ENCODE results near the gene ELOB. TPM values are rescaled to one million over a fixed set of nuclear protein-coding genes. Genes with fewer than 3 reads are reported as not detected.

Gene ELOB
- polyA plus RNA-seq, 1 of the 3 experiments (the other 2 are of a cell fraction): 329 TPM

GRCh38 chr16:2745961-2746360, 31.1 kb downstream of the ELOB start:
- TF ChIP-seq SIN3A (IDR thresholded peaks at IDR 0.05; ENCODE audit: borderline replicate concordance, low read depth, low read length) (no peak), FOXJ3 (CRISPR knock-in tag; IDR thresholded peaks at IDR 0.05) (no peak), FOXM1 (IDR thresholded peaks at IDR 0.05; ENCODE audit: low read depth) (no peak), POLR2AphosphoS5 (IDR thresholded peaks at IDR 0.05; ENCODE audit: low read depth, low read length) (no peak), RFX5 (IDR thresholded peaks at IDR 0.05; ENCODE audit: low read length) (no peak)
- Histone ChIP-seq H3K27ac (ENCODE audit: low read depth in 2 of 2, low read length in 1 of 2) (no peak overlapping the region), H3K9me3 (no peaks in the 10 kb centered on the region), H2AFZ (ENCODE audit: low read depth) (no peak overlapping the region), H3K4me3 (ENCODE audit: low read depth in 2 of 2, low read length in 1 of 2) (no peak overlapping the region), H3K79me2 (ENCODE audit: insufficient read depth) (peaks cover 5% of the 10 kb centered on the region; the same call in 1 of the 2 replicates), H3K27me3 (ENCODE audit: insufficient read depth) (no peaks in the 10 kb centered on the region), H3K9ac (no peak overlapping the region), H3K4me1 (ENCODE audit: control insufficient read depth in 1 of 2, insufficient read depth in 2 of 2, low read depth in 1 of 2, low read length in 1 of 2) (peaks cover 0 to 3% of the 10 kb centered on the region in 2 experiments; a peak in 1 of 4 replicates), H3K36me3 (replicated peaks in 1 of 2; ENCODE audit: control insufficient read depth in 1 of 2, insufficient read depth in 2 of 2, low read length in 1 of 2) (no peaks in the 10 kb centered on the region), H3F3A (replicated peaks; ENCODE audit: insufficient read depth) (no peaks in the 10 kb centered on the region), H3K9me2 (no peaks in the 10 kb centered on the region), H3K4me2 (no peak overlapping the region), H4K20me1 (ENCODE audit: insufficient read depth) (no peaks in the 10 kb centered on the region)
- ChIA-PET POLR2A (no interaction called here), CTCF (interaction anchor here (1.5 kb wide), 1 partner anchor 122 kb away, joined by 5 read pairs; no protein-coding TSS in a partner anchor)
- no peak for DNase-seq
- 85% methylated on average over 6 of the region's 9 CpGs for WGBS (ENCODE audit: low lambda C conversion rate)

GRCh38 chr16:2745116-2745890, 31.8 kb downstream of the ELOB start:
- H3K36me3 ChIP-seq (replicated peaks in 1 of 2; ENCODE audit: control insufficient read depth in 1 of 2, insufficient read depth in 2 of 2, low read length in 1 of 2): no peaks in the 10 kb centered on the region
- no peak overlapping the region for H3K4me3 ChIP-seq (ENCODE audit: low read depth in 2 of 2, low read length in 1 of 2)
- no peaks in the 10 kb centered on the region for H3K9me3 ChIP-seq
- POLR2A ChIA-PET: no interaction called here
- H3K27me3 ChIP-seq (ENCODE audit: insufficient read depth): no peaks in the 10 kb centered on the region
- no peak for DNase-seq
- H3K4me1 ChIP-seq (ENCODE audit: control insufficient read depth in 1 of 2, insufficient read depth in 2 of 2, low read depth in 1 of 2, low read length in 1 of 2): no peaks in the 10 kb centered on the region
- no peak overlapping the region for H3K4me2 ChIP-seq
- H3K79me2 ChIP-seq (ENCODE audit: insufficient read depth): no peaks in the 10 kb centered on the region
- H3F3A ChIP-seq (replicated peaks; ENCODE audit: insufficient read depth): no peaks in the 10 kb centered on the region
- no peak overlapping the region for H3K9ac ChIP-seq
- H3K9me2 ChIP-seq: no peaks in the 10 kb centered on the region
- no peaks in the 10 kb centered on the region for H4K20me1 ChIP-seq (ENCODE audit: insufficient read depth)
- no peak overlapping the region for H2AFZ ChIP-seq (ENCODE audit: low read depth)
- 79% methylated on average over 10 of the region's 15 CpGs for WGBS (ENCODE audit: low lambda C conversion rate)
- CTCF ChIA-PET: interaction anchor here (1.5 kb wide), 1 partner anchor 123 kb away, joined by 5 read pairs; no protein-coding TSS in a partner anchor
- no peak overlapping the region for H3K27ac ChIP-seq (ENCODE audit: low read depth in 2 of 2, low read length in 1 of 2)
- TF ChIP-seq RXRA (IDR thresholded peaks at IDR 0.05; ENCODE audit: borderline replicate concordance, low read depth) (no peak), FOXM1 (IDR thresholded peaks at IDR 0.05; ENCODE audit: low read depth) (no peak), POLR2AphosphoS5 (IDR thresholded peaks at IDR 0.05; ENCODE audit: low read depth, low read length) (no peak), NRF1 (IDR thresholded peaks at IDR 0.05; ENCODE audit: low read depth, low read length) (no peak), GATA2 (CRISPR knock-in tag; IDR thresholded peaks at IDR 0.05) (no peak), RFX5 (IDR thresholded peaks at IDR 0.05; ENCODE audit: low read length) (no peak), MEF2A (IDR thresholded peaks at IDR 0.05; ENCODE audit: borderline replicate concordance, low read depth) (no peak), RAD21 (IDR thresholded peaks at IDR 0.05; ENCODE audit: low read length) (no peak), USF1 (IDR thresholded peaks at IDR 0.05; ENCODE audit: borderline replicate concordance, low read depth) (no peak), IRF3 (IDR thresholded peaks at IDR 0.05; ENCODE audit: low read depth, low read length) (no peak), FOXJ3 (CRISPR knock-in tag; IDR thresholded peaks at IDR 0.05) (no peak), TEAD4 (IDR thresholded peaks at IDR 0.05; ENCODE audit: borderline replicate concordance, insufficient read depth) (no peak), NFIC (IDR thresholded peaks at IDR 0.05; ENCODE audit: borderline replicate concordance) (no peak), MXI1 (IDR thresholded peaks at IDR 0.05; ENCODE audit: low read depth, low read length) (no peak), REST (IDR thresholded peaks at IDR 0.05; ENCODE audit: low read depth, low read length) (no peak), YY1 (IDR thresholded peaks at IDR 0.05; ENCODE audit: low read depth) (no peak), FOSL2 (IDR thresholded peaks at IDR 0.05; ENCODE audit: borderline replicate concordance, low read depth) (no peak), ZBTB33 (IDR thresholded peaks at IDR 0.05; ENCODE audit: borderline replicate concordance, low read depth) (no peak)

Measured in SK-N-SH (cell line).